Measurements from ENCODE around the gene SLC41A3.
A peak's percentile ranks its signal among the peaks of the same experiment; 100 is the strongest.
"Not testable (repeated sequence)": the region's sequence is repeated elsewhere in the genome, so short reads cannot be mapped to it uniquely, and the experiment has no call there.

SLC41A3 gene

DNA sequence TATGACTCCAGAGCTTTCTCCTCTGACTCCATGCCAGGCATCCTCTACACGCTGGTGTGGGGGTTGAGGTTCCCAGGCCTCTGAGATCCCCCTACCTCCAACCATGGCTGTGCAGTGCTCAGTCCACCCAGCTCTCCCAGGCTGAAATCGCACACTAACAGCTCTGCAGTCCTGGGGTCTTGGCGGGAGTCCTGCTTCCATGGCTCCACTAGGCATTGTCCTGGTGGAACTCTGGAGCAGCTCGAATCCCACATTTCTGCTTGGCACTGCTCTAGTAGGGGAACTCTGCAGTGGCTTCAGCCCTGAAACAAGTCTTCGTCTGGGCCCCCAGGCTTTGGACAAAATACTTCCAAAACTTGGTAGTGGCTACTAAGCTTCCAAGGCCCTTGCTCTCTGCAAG, 64.2 kb downstream of the SLC41A3 start:
- TF ChIP-seq POLR2A (IDR thresholded peaks at IDR 0.05; ENCODE audit: low read depth, low read length) = no peak

DNA sequence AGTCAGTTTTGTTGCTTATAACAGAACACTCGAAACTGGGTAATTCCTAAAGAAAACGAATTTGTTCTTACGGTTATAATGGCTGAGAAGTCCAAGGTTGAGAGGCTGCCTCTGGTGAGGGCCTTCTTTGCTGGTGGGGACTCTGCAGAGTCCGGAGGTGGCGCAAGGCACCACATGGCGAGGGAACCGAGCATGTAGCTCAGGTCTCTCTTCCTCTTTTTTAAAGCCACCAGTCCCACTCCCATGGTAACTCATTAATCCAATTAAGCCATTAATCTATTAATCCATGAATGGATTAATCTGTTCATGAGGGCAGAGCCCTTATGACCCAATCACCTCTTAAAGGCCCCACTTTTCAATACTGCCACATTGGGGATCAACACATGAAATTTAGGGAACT, 64.9 kb downstream of the SLC41A3 start:
- FAIRE-seq = no peak
- DNase-seq (ENCODE audit: insufficient read length, low spot score) = no peak
- no peak for TF ChIP-seq POLR2A (IDR thresholded peaks at IDR 0.05; ENCODE audit: low read depth, low read length)

More for the DNA sequence above, 64.2 kb downstream of the SLC41A3 start:
- no peak for FAIRE-seq
- no peak for DNase-seq (ENCODE audit: insufficient read length, low spot score)

DNA sequence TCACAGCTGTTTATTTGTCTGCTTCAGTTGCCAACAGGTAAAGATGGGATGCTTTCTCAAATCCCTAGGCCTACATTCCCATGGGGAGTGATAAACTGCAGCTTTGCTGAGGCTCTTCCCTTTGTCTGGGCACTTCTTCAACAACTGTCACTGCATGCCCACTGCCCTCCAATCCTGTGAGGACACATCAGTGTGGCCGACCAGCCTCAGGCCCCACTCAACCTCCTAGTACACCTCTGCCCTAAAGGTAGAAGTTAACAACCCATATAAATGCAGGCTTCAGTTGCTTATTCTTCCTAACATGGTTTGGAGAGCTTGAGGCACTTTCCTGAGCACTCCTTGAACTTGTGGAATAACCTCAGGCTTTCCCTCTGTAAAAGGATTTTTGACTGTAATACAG, 65.4 kb downstream of the SLC41A3 start:
- FAIRE-seq = no peak
- no peak for DNase-seq (ENCODE audit: insufficient read length, low spot score)
- no peak for TF ChIP-seq POLR2A (IDR thresholded peaks at IDR 0.05; ENCODE audit: low read depth, low read length)

DNA sequence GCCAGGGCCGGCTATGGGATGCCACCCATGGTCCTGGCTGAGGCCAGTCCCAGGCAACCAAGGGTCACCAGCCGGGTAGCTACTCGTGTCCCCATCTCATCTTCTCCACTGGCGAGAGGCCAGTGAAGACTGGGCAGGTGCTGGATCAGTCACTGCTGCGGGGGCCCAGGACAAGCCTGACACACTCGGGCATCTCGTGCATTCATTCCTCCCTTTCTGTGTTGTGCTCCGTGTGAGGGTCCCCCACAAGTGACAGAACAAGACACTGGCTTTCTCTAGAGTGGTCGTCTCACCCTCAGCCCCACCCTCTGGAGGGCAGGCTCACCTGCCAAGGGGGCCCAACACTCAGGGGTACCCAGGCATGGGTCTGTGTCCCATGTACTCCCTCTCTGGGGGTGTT, 66.6 kb downstream of the SLC41A3 start:
- TF ChIP-seq POLR2A (IDR thresholded peaks at IDR 0.05; ENCODE audit: low read depth, low read length) = no peak
- no peak for DNase-seq (ENCODE audit: insufficient read length, low spot score)
- no peak for FAIRE-seq

DNA sequence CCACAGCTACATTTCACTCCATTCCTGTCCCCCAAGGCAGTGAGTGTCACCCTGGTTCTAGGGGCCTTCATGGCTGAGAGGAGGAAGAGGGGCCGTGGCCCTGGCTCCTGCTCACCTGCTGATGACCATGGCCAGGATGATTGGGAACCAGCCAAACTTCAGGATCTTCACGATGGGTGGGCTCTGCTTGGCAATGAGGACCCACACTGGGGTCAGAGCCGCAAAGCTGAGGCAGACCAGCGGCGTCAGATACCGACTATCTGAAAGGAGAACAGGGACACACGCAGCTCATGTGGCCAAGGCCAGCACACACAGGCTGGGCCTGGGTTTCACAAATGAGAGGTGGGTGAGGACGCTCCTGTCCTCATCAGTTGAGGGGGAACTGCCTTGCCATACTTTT, 67.3 kb downstream of the SLC41A3 start:
- no peak for TF ChIP-seq POLR2A (IDR thresholded peaks at IDR 0.05; ENCODE audit: low read depth, low read length)
- DNase-seq (ENCODE audit: insufficient read length, low spot score) (no peak), FAIRE-seq (no peak)

DNA sequence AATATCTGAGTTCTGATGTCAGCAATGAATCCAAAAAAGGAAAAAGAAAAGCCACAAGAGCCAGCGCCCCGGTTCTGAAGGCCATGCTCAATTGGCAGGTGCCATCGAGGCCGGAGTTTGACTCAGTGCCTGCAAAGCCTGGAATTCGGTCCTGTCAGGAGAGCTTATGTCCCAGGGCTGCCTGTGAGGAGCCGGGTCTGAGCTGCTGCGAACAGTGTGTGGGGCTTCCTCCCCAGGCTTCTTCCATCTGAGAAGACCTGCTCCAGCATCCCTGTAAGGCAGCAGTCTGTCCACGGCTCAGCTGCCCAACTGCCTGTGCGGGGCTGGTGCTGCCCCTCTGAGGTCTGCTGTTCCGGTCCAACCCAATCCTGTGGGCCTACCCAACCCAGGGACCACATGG, 68.8 kb downstream of the SLC41A3 start:
- TF ChIP-seq POLR2A (IDR thresholded peaks at IDR 0.05; ENCODE audit: low read depth, low read length) = no peak
- no peak for FAIRE-seq
- DNase-seq (ENCODE audit: insufficient read length, low spot score) = no peak

DNA sequence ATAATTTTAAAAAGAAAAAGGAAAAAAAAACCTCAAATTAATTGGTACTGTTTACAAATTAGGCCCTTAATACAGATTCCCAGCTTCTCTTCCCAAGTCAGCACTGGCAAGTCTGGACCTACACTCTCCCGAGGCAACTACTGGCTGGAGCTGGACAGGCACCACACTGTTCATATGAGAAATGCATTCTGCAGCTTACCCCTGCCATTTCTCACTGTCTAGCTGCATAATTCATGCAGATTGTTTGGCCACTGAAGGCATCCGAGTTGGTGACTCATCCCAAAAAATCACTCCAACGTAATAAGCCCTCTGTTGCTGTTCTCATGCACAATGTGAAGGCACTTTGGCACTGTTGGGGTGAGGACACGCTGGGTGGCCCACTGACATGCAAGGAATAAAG, 69.7 kb downstream of the SLC41A3 start:
- no peak for DNase-seq (ENCODE audit: insufficient read length, low spot score)
- TF ChIP-seq POLR2A (IDR thresholded peaks at IDR 0.05; ENCODE audit: low read depth, low read length) = no peak
- FAIRE-seq = no peak

DNA sequence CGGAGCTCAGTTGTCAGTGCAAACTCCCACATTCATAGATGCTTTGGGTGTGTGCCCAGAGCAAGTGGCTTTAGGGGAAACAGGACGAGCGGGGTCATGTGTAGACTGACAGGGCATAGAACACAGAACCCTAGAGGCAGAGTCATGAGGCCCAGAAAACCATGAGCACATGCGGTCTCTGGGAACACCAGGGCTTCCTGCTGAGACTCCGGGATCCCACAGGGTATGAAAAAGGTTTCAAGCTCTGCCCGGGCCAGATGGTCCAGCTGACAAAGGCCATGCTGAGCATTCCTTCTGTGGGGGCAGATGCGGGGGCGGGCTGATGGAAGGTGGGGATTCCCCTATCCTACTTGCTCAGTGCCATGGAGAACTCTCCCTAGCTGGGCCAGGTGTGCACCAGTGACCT, 70.2 kb downstream of the SLC41A3 start:
- DNase-seq (ENCODE audit: insufficient read length, low spot score) = no peak
- no peak for TF ChIP-seq POLR2A (IDR thresholded peaks at IDR 0.05; ENCODE audit: low read depth, low read length)
- FAIRE-seq = no peak

DNA sequence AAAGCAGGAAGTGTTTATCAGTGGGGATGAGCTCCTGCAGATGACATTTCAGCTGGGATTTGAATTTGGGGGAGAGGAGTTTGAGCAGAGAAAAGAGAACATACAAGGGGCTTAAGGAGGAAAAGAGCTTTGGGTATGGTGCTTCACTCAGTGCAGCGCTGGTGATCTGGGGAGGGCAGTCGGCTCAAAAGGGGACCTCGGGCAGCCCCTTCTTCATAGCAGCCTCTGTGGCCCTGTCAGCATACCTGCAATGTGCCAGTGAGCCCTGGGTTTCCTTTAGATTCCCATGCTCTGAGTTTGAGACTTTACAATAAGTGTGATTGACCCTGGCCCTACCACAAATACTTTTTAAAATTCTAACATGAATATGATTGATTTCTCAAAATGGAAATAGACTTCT, 74.7 kb downstream of the SLC41A3 start:
- no peak for TF ChIP-seq POLR2A (IDR thresholded peaks at IDR 0.05; ENCODE audit: low read depth, low read length)
- DNase-seq (ENCODE audit: insufficient read length, low spot score) (no peak), FAIRE-seq (no peak)

DNA sequence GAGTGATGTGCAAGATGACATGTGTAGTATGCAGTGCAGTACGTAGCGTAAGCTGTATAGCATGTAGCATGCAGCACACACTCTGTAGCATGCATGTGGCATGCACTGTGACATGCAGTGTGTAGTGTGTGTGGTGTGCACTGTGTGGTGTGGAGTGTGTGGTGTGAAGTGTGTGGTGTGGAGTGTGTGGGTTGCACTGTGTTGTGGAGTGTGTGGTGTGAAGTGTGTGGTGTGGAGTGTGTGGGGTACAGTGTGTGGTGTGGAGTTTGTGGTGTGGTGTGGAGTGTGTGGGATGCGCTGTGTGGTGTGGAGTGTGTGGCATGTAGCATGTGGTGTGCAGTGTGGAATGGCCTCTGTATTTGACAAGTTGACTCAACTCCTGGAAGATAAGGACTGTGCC, 75.7 kb downstream of the SLC41A3 start:
- DNase-seq (ENCODE audit: insufficient read length, low spot score) (no peak), FAIRE-seq (no peak)
- no peak for TF ChIP-seq POLR2A (IDR thresholded peaks at IDR 0.05; ENCODE audit: low read depth, low read length)

DNA sequence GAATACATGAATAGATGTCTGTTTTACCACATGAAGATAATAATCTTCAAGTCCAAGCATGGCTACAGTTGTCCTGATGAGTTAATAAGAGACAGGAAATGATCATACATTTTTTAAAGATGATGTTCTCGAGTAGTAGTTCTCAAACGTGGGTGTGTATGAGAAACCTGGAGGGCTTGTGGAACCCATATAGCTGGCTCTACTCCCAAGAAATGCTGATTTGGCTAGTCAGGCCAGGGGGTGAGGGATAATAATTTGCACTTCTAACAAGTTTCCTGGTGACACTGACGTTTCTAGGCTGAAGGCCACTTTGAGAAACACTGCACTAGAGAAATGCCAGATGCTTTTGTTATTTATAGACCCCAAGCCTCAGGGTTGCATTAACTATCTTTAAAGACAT, 78.0 kb downstream of the SLC41A3 start:
- peak; percentile 23 for DNase-seq (ENCODE audit: insufficient read length, low spot score)
- FAIRE-seq = no peak
- TF ChIP-seq POLR2A (IDR thresholded peaks at IDR 0.05; ENCODE audit: low read depth, low read length) = no peak

DNA sequence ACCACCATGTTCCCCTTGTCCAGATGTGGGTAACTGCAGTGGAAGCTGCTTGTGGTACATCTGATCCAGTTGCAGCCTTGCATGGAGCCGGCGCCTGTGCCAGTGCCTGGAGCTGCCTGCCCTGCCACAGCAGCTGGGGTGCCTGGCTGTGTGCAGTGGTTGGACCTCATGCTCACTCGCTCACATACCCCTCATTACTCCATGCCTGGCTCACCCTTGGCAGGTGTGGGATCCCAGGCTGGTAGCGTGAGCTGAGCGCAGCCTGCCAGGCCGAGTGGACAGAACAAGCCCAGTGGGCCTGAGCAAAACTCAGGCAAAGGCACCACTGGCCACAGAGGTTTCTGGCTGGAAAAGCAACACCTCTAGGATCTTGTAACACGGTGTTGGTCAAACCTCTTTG, 79.2 kb downstream of the SLC41A3 start:
- TF ChIP-seq POLR2A (IDR thresholded peaks at IDR 0.05; ENCODE audit: low read depth, low read length) = no peak
- FAIRE-seq (no peak), DNase-seq (ENCODE audit: insufficient read length, low spot score) (no peak)

DNA sequence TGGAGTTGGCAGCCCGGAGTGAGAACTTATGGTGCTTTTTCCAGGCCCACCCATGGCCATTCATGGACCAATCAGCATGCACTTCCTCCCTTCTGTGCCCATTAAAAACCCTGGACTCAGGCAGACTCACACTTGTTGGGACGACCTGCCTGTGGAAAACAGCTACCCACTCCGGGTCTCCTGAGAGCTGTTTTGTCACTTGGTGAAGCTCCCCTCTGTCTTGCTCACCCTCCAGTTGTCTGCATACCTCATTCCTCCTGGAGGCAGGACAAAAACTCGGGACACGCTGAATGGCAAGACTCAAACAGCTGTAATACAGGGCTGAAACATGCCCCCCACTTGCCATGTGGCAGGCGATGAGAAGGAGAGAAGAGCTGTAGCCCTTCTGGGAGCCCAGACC, 79.7 kb downstream of the SLC41A3 start:
- TF ChIP-seq POLR2A (IDR thresholded peaks at IDR 0.05; ENCODE audit: low read depth, low read length) = no peak
- no peak for DNase-seq (ENCODE audit: insufficient read length, low spot score)
- FAIRE-seq = no peak

DNA sequence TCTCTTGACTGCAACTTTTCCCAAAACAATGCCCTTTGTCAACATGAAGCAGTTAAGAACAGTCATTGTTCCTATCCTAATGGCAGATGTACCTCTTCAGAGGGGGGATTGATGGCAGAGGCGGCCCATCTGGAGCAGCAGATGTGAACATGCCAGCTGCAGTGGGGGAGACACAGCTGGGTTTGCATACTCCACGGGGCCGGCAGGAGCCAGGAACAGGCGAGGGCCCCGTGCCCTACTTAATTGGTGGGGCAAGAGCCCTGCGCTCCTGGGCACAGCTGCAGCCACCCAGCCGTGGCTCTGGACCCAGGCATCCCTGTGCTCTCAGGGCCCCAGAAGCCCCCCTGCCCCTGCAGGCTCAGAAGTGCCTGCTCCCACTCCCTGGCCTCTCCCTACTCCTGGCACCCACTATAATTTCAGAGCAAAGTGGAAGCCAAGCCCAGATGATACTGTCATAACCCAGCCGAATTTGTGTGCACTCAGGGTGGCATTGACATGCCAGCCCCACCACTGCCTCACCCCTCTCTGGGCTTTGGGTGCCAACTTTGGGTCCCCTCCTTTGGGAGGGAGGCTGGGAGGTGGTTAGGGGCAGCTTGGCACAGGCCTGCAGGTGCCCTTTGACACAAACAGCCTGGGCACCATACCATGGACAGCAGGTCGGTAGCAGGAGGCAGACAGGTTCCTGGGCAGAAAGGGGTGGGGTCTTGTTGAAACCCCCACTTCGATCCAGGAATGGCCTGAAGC, 80.3 kb downstream of the SLC41A3 start:
- FAIRE-seq (no peak), DNase-seq (ENCODE audit: insufficient read length, low spot score) (no peak)
- TF ChIP-seq POLR2A (IDR thresholded peaks at IDR 0.05; ENCODE audit: low read depth, low read length) = no peak

DNA sequence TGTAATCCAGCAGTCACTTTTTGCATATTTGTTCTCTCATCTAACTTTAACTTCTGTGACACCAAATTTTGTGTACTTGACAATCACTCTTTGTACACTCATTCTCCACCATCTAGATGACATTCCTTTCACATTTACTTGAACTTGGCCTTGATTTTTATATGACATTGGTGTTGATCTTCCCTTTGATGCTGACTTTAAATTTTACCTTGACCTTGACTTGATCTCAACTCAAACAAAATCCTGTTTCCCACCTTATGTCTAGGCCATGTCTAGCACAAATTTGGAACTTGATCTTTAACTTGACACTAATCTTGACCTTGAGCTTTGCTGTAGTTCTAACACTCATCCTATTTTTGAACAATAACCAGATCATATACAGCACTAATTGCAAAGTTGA, 81.7 kb downstream of the SLC41A3 start:
- no peak for TF ChIP-seq POLR2A (IDR thresholded peaks at IDR 0.05; ENCODE audit: low read depth, low read length)
- no peak for FAIRE-seq

DNA sequence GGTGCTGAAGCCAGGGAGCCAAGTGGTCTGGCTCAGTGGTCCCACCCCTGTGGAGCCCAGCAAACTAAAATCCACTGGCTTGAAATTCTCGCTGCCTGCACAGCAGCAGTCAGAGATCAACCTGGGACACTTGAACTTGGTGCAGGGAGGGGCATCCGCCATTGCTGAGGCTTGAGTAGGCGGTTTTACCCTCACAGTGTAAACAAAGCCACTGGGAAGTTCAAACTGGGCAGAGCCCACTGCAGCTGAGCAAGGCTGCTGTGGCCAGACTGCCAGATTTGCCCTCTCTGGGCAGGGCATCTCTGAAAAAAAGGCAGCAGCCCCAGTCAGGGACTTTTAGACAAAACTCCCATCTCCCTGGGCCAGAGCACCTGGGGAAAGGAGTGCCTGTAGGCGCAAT, 87.2 kb downstream of the SLC41A3 start:
- DNase-seq (ENCODE audit: insufficient read length, low spot score); FAIRE-seq: not testable (repeated sequence)

More for the DNA sequence above, 81.7 kb downstream of the SLC41A3 start:
- no peak for DNase-seq (ENCODE audit: insufficient read length, low spot score)

Data from H54 (cell line).